ENCODE results near the gene MRPL18. TPM values are rescaled to one million over a fixed set of nuclear protein-coding genes. Genes with fewer than 3 reads are reported as not detected.

Gene MRPL18
- polyA plus RNA-seq, 3 donors, result 29.7 to 72.1 (median 51.7) TPM

DNA sequence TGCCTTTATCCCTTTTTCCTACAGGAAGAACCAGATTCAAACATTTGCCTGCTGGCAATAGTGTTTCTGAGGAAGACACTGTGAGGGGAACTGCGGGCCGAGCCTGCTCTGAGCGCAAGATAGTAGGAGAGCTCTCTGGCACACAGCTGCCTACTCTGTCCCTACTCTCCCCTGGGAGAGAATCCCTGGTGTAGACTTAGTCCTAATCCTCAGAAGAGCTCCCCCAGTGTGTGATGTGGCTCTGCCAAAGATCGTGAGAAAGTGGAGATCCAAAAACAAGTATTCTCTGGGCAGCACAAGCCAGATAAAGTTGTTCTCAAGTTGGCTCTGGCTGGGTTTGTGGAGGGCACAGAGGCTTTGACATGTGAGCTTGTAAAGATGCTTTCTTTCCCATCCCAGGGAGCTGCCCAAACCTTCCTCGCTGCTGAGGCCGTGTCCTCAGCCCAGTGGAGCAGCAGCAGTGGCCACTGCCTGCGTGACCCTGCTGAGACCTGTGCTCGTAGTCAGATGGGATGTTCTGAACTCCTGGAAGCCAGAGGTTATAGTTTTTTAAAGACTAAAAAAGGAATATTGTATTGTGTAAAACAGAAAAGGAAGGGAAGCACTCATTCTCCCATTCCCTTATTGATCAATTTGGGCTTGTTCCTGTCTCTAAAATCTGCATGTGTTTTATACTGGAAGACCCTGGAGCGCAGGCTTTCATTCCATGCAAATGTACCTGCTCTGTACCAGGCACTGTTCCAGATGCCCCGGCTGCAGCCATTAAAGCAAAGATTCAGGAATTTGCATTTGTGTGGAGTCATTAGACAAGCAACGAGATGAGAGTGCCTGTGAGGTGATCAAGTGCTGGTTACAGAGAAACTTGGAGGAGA is 40.5 kb downstream of the MRPL18 start:
- H3K27ac ChIP-seq (ENCODE audit: low read depth, low read length), result no peak overlapping the region
- 62 to 78% (median 72%) methylated on average over 11 of the region's 11 CpGs for WGBS, 3 donors

GRCh38 chr6:159831373-159831679 is 41.1 kb downstream of the MRPL18 start:
- 16 to 84% (median 80%) methylated on average over 4 of the region's 4 CpGs for WGBS, 3 donors
- H3K27ac ChIP-seq (ENCODE audit: low read depth, low read length), result no peak overlapping the region

GRCh38 chr6:159832946-159833345 is 42.7 kb downstream of the MRPL18 start:
- no peak overlapping the region for H3K27ac ChIP-seq (ENCODE audit: low read depth, low read length)
- WGBS, 3 donors, result 47 to 73% (median 58%) methylated on average over 4 of the region's 4 CpGs

DNA sequence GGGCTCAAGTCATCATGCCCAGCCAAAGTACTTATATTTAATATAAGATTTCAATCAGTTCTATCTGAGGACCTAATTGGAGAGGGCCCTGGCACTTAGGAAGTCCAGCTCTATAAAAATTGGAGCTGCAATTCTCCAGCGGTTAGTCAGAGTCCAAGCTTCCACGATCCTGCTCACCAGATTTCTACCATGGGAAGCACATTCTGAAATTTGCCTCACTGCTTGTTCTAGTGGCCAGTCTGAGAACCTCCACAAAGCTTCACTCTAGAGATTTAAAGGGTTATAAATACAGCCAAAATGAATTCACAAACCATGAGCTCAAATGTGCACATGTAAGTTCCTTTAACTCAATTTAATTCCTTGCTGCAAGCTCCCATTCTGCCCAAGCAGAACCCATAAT is 43.3 kb downstream of the MRPL18 start:
- 64 to 94% (median 66%) methylated on average over 2 of the region's 2 CpGs for WGBS, 3 donors
- H3K27ac ChIP-seq (ENCODE audit: low read depth, low read length), result no peak overlapping the region

GRCh38 chr6:159833997-159834603 is 43.8 kb downstream of the MRPL18 start:
- 80 to 91% (median 89%) methylated on average over 5 of the region's 5 CpGs for WGBS, 3 donors
- no peak overlapping the region for H3K27ac ChIP-seq (ENCODE audit: low read depth, low read length)

GRCh38 chr6:159836718-159837490 is 46.6 kb downstream of the MRPL18 start:
- WGBS, 3 donors, result 69 to 86% (median 70%) methylated on average over 29 of the region's 29 CpGs
- no peak overlapping the region for H3K27ac ChIP-seq (ENCODE audit: low read depth, low read length)

- WGBS, 3 donors, result 79 to 84% (median 80%) methylated on average over 8 of the region's 8 CpGs
- H3K27ac ChIP-seq (ENCODE audit: low read depth, low read length), result no peak overlapping the region
Observed at GRCh38 chr6:159837511-159837910, 47.2 kb downstream of the MRPL18 start.

- no peak overlapping the region for H3K27ac ChIP-seq (ENCODE audit: low read depth, low read length)
- WGBS, 3 donors, result 69 to 90% (median 86%) methylated on average over 7 of the region's 7 CpGs
Observed at GRCh38 chr6:159838020-159838744, 47.9 kb downstream of the MRPL18 start.

DNA sequence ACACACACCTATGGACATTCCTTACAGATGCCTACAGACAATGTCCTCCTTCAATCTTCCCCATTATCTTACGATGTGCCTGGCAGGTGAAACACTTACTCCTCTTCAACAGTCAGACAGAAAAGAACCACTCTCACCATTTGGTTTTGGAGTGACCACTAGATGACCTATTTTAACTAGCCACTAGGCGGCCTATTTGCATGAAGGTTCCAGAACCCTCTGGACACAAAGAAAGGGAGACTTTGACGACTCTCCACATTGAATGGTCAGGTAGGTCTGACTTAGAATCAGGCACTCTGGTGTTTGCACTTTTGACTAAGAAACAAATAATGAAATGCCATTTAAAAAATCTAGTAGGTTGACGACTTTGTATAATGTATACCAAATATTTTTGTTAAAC is 51.8 kb downstream of the MRPL18 start:
- WGBS, 3 donors, result 74 to 86% (median 85%) methylated on average over 4 of the region's 4 CpGs
- H3K27ac ChIP-seq (ENCODE audit: low read depth, low read length), result no peak overlapping the region

DNA sequence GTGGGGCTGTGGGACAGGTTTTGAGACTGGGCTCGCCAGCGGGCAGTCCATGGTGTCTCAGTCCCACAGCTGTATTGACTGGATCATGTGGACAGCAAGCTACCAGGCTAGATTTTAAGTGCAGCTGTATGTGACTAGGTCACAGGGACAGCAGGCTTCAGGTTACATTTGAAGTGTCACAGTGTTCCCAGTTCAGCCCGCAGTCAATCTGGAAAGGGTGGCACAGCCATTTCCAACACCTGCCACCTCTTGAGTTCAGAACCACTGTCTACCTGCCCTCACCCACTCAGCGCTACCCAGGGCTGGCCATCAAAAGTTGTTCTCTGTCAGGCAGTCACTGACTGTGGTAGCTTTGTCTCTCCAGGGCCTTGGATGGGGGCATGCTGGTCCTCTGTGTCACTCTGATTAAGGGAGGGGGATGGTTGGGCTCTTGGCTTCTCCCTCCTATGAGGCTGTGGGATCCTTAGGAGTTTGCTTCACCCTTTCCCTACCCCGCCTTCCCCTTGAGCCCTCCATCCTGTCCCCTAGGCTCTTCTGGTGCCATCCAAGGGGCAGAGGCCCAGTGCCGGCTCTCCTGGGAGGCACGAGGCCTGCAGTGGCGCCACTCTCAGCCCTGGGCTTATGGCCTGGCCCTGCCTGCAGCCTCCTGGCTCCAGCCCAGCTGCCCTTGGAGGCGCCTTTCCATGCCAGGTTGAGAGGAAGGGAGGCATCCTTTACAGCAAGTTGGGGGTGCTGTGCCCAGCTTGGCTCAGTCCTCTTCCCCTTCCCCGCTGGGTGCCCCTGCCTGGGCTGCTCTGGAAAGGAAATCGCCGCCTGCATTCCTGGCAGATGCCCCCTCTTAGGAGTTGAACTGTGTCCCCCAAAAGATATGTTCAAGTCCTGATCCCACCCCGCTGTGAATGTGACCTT is 54.7 kb downstream of the MRPL18 start:
- WGBS, 3 donors, result 81 to 88% (median 82%) methylated on average over 13 of the region's 13 CpGs
- no peak overlapping the region for H3K27ac ChIP-seq (ENCODE audit: low read depth, low read length)

Other genes with a start within 250 kb of the MRPL18 start
- 1,000 to 10,000 TPM in 1 of 3 donors, 100 to 1,000 TPM in 2; 315 to 1,671 (median 608) TPM for gene SOD2, start 97.2 kb upstream of the MRPL18 start, polyA plus RNA-seq
- gene WTAP, start 63.0 kb upstream of the MRPL18 start, polyA plus RNA-seq, result 10 to 100 TPM; 36.9 to 99.5 (median 96.0) TPM
- 10 to 100 TPM in 2 of 3 donors, 1 to 10 TPM in 1; 9.9 to 18.8 (median 16.9) TPM for gene ACAT2, start 28.4 kb upstream of the MRPL18 start, polyA plus RNA-seq
- gene TCP1, start 865 bp upstream of the MRPL18 start, polyA plus RNA-seq, result 100 to 1,000 TPM in 2 of 3 donors, 10 to 100 TPM in 1; 70.0 to 141 (median 108) TPM
- under 1 TPM; 0.07 to 0.56 (median 0.56) TPM for gene PNLDC1, start 9.8 kb downstream of the MRPL18 start, polyA plus RNA-seq
- under 1 TPM in 1 of 3 donors, not detected in 2; under 0.01 TPM for gene MAS1, start 100.5 kb downstream of the MRPL18 start, polyA plus RNA-seq
- gene IGF2R, start 178.6 kb downstream of the MRPL18 start, polyA plus RNA-seq, result 10 to 100 TPM; 13.8 to 30.6 (median 14.2) TPM

Measured in adipose tissue (tissue), 3 donors.